ENCODE measurements around the gene TEC.
A peak's percentile ranks its signal among the peaks of the same experiment; 100 is the strongest.

DNA sequence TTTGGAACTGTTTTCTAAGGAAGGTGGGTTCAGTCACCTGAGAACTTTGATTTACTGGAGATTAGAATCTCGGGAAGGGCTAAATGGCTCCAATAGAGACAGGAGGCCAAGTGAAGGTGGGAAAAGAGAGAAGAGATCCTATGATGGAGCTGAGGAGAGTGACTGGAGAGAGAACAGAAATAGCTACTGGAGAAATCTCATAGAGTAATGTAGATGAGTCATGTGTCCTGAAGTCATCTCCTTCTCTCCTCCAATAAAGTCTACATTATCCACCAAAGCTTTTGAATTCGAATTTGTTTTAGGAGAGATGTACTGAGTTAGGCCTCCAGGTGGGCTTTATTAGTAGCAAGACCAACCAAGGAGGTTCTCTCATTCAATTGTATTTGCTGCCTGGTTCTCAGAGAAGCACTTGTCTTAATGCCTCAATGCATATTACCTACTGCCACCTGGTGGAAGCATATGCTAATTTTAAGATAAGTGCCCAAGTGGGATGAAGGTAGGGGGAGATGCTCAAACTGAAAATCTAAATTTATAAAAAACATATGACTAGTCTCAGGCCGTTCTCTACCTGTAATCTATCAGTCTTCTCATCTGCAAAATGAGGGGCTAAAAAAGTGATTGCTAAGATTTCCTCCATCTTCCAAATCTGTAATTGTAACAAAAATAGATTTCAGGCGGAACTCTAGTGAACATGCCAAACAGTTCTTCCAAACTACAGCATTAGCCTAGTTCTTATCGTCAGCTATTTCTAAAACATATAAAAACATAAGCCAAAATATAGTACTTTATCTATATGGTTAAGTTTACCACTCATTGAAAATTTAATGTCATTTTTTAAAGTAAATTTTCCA is 160.0 kb downstream of the TEC start:
- no peak for TF ChIP-seq POLR2AphosphoS5 (IDR thresholded peaks at IDR 0.05)
- TF ChIP-seq, protein P1, sequence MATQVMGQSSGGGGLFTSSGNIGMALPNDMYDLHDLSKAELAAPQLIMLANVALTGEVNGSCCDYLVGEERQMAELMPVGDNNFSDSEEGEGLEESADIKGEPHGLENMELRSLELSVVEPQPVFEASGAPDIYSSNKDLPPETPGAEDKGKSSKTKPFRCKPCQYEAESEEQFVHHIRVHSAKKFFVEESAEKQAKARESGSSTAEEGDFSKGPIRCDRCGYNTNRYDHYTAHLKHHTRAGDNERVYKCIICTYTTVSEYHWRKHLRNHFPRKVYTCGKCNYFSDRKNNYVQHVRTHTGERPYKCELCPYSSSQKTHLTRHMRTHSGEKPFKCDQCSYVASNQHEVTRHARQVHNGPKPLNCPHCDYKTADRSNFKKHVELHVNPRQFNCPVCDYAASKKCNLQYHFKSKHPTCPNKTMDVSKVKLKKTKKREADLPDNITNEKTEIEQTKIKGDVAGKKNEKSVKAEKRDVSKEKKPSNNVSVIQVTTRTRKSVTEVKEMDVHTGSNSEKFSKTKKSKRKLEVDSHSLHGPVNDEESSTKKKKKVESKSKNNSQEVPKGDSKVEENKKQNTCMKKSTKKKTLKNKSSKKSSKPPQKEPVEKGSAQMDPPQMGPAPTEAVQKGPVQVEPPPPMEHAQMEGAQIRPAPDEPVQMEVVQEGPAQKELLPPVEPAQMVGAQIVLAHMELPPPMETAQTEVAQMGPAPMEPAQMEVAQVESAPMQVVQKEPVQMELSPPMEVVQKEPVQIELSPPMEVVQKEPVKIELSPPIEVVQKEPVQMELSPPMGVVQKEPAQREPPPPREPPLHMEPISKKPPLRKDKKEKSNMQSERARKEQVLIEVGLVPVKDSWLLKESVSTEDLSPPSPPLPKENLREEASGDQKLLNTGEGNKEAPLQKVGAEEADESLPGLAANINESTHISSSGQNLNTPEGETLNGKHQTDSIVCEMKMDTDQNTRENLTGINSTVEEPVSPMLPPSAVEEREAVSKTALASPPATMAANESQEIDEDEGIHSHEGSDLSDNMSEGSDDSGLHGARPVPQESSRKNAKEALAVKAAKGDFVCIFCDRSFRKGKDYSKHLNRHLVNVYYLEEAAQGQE (IDR thresholded peaks at IDR 0.05; ENCODE audit: borderline replicate concordance): no peak
- TF ChIP-seq, protein P2, sequence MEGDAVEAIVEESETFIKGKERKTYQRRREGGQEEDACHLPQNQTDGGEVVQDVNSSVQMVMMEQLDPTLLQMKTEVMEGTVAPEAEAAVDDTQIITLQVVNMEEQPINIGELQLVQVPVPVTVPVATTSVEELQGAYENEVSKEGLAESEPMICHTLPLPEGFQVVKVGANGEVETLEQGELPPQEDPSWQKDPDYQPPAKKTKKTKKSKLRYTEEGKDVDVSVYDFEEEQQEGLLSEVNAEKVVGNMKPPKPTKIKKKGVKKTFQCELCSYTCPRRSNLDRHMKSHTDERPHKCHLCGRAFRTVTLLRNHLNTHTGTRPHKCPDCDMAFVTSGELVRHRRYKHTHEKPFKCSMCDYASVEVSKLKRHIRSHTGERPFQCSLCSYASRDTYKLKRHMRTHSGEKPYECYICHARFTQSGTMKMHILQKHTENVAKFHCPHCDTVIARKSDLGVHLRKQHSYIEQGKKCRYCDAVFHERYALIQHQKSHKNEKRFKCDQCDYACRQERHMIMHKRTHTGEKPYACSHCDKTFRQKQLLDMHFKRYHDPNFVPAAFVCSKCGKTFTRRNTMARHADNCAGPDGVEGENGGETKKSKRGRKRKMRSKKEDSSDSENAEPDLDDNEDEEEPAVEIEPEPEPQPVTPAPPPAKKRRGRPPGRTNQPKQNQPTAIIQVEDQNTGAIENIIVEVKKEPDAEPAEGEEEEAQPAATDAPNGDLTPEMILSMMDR (IDR thresholded peaks at IDR 0.05; ENCODE audit: poor library complexity, severe bottlenecking): peak; percentile 54
- TF ChIP-seq EP300 (conservative IDR thresholded peaks at IDR 0.05; ENCODE audit: poor library complexity, severe bottlenecking): no peak
- no peak for TF ChIP-seq EZH2 (IDR thresholded peaks at IDR 0.05; ENCODE audit: borderline replicate concordance, insufficient read depth, low read length, poor library complexity, severe bottlenecking)
- no peak for TF ChIP-seq RAD21 (conservative IDR thresholded peaks at IDR 0.05)
- no peak for TF ChIP-seq TAF1 (IDR thresholded peaks at IDR 0.05; ENCODE audit: low read depth)
- TF ChIP-seq MXI1 (conservative IDR thresholded peaks at IDR 0.05; ENCODE audit: poor library complexity, severe bottlenecking): no peak
